HG03460 (cell line): ENCODE results near the gene EEF1A2.

Experiments
- ATAC-seq: cut with Tn5 transposase; IDR thresholded peaks from one replicate; pipeline ENCODE4 v1.9.1; 2021; ENCODE audit not compliant: unreplicated experiment

The EEF1A2 gene

GRCh38 chr20:63537525-63538203 lies 38.8 kb upstream of the EEF1A2 start:
- peak; percentile 86 for ATAC-seq

GRCh38 chr20:63536997-63537524 lies 38.2 kb upstream of the EEF1A2 start, which contains the start of gene PTK6:
TSS of gene PTK6 (minus strand) at chr20:63537376. CDS start at chr20:63537314, 62 bp downstream.
- peak; percentile 24 for ATAC-seq

- no peak for ATAC-seq
Measured at GRCh38 chr20:63536241-63536977, 37.5 kb upstream of the EEF1A2 start.

- ATAC-seq: no peak
Measured at GRCh38 chr20:63534831-63535651, 36.2 kb upstream of the EEF1A2 start.

- no peak for ATAC-seq
Measured at GRCh38 chr20:63534427-63534830, 35.5 kb upstream of the EEF1A2 start.

GRCh38 chr20:63533871-63534393 lies 35.0 kb upstream of the EEF1A2 start:
- no peak for ATAC-seq

GRCh38 chr20:63533388-63533787 lies 34.5 kb upstream of the EEF1A2 start:
- no peak for ATAC-seq

- ATAC-seq: no peak
Measured at GRCh38 chr20:63532449-63532971, 33.6 kb upstream of the EEF1A2 start.

- ATAC-seq: no peak
Measured at GRCh38 chr20:63531686-63532448, 33.0 kb upstream of the EEF1A2 start.

GRCh38 chr20:63530788-63531160 lies 31.9 kb upstream of the EEF1A2 start:
- no peak for ATAC-seq

GRCh38 chr20:63529861-63530787 lies 31.2 kb upstream of the EEF1A2 start:
- ATAC-seq: no peak

GRCh38 chr20:63529180-63529860 lies 30.4 kb upstream of the EEF1A2 start:
- no peak for ATAC-seq

- ATAC-seq: no peak
Measured at GRCh38 chr20:63527184-63527583, 28.3 kb upstream of the EEF1A2 start.

GRCh38 chr20:63525971-63526370 lies 27.1 kb upstream of the EEF1A2 start:
- ATAC-seq: no peak

GRCh38 chr20:63525185-63525584 lies 26.3 kb upstream of the EEF1A2 start:
- no peak for ATAC-seq

GRCh38 chr20:63522981-63523611 lies 24.2 kb upstream of the EEF1A2 start:
- ATAC-seq: no peak

- ATAC-seq: no peak
Measured at GRCh38 chr20:63522091-63522868, 23.4 kb upstream of the EEF1A2 start.
